ENCODE data around the gene SLC14A1.

DNA sequence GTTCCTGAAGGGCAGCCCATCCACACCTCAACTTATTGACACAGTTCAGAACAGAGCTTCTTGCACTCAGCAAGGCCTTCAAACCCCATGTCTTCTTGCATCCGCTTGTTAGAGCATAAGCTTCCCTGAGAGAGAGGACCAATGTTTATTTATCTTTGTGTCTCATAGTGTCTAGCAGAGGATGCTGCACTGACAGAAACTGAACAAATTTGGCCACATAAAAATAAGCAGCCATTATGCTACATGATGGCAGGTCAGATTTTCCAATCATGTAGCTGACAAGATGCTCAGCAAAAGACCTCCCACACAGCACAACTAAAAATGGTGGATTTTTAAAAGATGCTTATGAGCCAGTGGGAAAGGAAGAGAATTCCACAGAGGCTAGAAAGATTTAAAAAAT is 63.4 kb downstream of the SLC14A1 start:
- TF ChIP-seq EZH2 (IDR thresholded peaks at IDR 0.05; ENCODE audit: borderline replicate concordance, insufficient read depth, low read length, poor library complexity, severe bottlenecking): no peak
- TF ChIP-seq POLR2AphosphoS5 (IDR thresholded peaks at IDR 0.05): no peak
- TF ChIP-seq, protein P1, sequence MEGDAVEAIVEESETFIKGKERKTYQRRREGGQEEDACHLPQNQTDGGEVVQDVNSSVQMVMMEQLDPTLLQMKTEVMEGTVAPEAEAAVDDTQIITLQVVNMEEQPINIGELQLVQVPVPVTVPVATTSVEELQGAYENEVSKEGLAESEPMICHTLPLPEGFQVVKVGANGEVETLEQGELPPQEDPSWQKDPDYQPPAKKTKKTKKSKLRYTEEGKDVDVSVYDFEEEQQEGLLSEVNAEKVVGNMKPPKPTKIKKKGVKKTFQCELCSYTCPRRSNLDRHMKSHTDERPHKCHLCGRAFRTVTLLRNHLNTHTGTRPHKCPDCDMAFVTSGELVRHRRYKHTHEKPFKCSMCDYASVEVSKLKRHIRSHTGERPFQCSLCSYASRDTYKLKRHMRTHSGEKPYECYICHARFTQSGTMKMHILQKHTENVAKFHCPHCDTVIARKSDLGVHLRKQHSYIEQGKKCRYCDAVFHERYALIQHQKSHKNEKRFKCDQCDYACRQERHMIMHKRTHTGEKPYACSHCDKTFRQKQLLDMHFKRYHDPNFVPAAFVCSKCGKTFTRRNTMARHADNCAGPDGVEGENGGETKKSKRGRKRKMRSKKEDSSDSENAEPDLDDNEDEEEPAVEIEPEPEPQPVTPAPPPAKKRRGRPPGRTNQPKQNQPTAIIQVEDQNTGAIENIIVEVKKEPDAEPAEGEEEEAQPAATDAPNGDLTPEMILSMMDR (IDR thresholded peaks at IDR 0.05; ENCODE audit: poor library complexity, severe bottlenecking): no peak
- TF ChIP-seq TAF1 (IDR thresholded peaks at IDR 0.05; ENCODE audit: low read depth): no peak
- TF ChIP-seq, protein P2, sequence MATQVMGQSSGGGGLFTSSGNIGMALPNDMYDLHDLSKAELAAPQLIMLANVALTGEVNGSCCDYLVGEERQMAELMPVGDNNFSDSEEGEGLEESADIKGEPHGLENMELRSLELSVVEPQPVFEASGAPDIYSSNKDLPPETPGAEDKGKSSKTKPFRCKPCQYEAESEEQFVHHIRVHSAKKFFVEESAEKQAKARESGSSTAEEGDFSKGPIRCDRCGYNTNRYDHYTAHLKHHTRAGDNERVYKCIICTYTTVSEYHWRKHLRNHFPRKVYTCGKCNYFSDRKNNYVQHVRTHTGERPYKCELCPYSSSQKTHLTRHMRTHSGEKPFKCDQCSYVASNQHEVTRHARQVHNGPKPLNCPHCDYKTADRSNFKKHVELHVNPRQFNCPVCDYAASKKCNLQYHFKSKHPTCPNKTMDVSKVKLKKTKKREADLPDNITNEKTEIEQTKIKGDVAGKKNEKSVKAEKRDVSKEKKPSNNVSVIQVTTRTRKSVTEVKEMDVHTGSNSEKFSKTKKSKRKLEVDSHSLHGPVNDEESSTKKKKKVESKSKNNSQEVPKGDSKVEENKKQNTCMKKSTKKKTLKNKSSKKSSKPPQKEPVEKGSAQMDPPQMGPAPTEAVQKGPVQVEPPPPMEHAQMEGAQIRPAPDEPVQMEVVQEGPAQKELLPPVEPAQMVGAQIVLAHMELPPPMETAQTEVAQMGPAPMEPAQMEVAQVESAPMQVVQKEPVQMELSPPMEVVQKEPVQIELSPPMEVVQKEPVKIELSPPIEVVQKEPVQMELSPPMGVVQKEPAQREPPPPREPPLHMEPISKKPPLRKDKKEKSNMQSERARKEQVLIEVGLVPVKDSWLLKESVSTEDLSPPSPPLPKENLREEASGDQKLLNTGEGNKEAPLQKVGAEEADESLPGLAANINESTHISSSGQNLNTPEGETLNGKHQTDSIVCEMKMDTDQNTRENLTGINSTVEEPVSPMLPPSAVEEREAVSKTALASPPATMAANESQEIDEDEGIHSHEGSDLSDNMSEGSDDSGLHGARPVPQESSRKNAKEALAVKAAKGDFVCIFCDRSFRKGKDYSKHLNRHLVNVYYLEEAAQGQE (IDR thresholded peaks at IDR 0.05; ENCODE audit: borderline replicate concordance): no peak
- TF ChIP-seq MXI1 (conservative IDR thresholded peaks at IDR 0.05; ENCODE audit: poor library complexity, severe bottlenecking): no peak
- TF ChIP-seq SMC3 (conservative IDR thresholded peaks at IDR 0.05; ENCODE audit: poor library complexity): no peak
- TF ChIP-seq RAD21 (conservative IDR thresholded peaks at IDR 0.05): no peak

Data from neural cell (in vitro differentiated cells).